Measurements from ENCODE around the gene ACTR3.
"Not testable (repeated sequence)": the region's sequence is repeated elsewhere in the genome, so short reads cannot be mapped to it uniquely, and the experiment has no call there.

The ACTR3 gene

GRCh38 chr2:113906647-113907046 is 16.8 kb downstream of the ACTR3 start:
- DNase-seq (ENCODE audit: low spot score) = no peak

DNA sequence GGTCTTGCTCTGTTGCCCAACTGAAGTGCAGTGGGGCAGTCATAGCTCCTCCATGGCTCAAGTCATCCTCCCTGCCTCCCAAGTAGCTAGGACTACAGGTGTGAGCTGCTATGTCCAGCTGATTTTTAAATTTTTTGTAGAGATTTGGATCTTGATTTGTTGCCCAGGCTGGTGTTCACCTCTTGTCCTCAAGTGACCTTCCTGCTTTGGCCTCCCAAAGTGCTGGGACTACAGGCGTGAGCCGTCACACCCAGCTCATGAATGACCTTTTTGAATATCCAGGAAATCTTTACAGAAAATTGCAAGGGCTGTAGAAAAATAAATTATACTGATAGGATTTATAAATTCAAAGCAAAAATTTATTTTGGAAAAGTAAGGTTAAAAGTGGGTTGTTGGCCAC is 17.4 kb downstream of the ACTR3 start:
- DNase-seq (ENCODE audit: low spot score) = no peak

DNA sequence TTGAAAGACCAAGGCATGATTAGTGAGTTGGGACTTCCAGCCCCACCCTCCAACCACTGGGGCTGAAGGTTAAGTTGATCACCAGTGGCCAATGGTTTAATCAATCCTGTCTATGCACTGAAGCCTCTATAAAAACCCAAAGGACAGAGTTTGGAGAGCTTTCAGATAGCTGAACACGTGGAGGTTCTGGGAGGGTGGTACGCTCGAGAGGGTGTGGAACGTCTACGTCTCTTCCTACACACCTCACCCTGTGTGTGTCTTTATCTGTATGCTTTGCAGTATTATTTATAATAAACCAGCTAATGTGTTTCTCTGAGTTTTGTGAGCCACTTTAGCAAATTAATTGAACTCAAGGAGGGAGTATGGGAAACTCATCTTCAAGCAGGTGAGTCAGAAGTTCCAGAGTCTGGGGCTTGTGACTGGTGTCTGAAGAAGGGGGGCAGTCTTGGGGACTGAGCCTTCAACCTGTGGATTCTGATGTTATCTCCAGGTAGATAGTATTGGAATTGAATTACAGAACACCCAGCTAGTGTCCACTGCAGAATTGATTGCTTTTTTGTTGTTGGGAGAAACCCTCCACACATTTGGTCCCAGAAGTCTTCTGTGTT is 20.3 kb downstream of the ACTR3 start:
- DNase-seq (ENCODE audit: low spot score) = no peak

DNA sequence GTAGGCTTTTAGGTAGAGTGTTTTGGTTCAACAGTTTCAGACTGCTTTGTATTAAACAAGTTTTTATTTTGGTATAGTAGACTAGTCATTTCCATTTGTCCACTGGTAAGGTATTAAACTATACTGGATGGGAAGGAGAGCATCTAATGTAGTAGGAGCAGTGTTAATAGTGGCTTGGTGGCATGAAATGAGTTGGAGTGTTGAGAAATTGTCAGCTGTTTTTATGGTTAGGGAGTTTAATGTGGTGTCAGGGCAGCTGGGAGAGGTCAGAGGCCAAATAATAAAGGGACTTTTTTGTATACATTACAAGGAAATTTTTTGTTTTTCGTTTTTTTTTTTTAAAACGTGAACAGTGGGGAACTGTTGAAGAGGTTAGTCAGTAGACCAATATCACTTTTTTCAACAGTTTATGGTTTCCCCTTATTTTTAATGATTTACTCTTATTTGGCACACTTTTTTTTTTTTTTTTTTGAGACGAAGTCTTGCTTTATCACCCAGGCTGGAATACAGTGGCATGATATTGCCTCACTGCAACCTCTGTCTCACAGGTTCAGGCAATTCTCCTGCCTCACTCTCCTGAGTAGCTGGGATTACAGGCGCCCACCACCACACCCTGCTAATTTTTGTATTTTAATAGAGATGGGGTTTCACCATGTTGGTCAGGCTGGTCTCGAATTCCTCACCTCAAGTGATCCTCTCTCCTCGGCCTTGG is 21.2 kb downstream of the ACTR3 start:
- DNase-seq (ENCODE audit: low spot score) = no peak

GRCh38 chr2:113915082-113915819 is 25.4 kb downstream of the ACTR3 start:
- no peak for DNase-seq (ENCODE audit: low spot score)

GRCh38 chr2:113918229-113918628 is 28.3 kb downstream of the ACTR3 start:
- no peak for DNase-seq (ENCODE audit: low spot score)

GRCh38 chr2:113920996-113921395 is 31.1 kb downstream of the ACTR3 start:
- no peak for DNase-seq (ENCODE audit: low spot score)

DNA sequence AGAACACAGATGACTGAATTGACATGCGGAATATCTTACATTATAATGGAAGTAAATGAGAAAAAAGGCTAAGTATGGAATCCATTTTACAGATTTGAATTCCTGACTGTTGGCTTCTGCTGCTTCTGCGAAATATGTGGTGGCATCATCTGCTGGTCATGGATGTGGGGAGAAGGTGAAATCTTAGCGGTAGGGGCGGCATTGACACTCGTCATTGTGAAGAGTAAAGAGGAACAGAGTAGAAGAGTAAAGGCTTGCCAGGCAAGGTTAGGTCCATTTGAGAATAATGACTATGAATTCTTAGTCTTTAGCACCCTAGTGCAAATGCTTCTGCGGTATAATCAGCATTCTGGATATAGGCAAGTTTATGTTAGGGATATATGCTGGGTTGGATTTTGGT is 32.4 kb downstream of the ACTR3 start:
- no peak for DNase-seq (ENCODE audit: low spot score)

DNA sequence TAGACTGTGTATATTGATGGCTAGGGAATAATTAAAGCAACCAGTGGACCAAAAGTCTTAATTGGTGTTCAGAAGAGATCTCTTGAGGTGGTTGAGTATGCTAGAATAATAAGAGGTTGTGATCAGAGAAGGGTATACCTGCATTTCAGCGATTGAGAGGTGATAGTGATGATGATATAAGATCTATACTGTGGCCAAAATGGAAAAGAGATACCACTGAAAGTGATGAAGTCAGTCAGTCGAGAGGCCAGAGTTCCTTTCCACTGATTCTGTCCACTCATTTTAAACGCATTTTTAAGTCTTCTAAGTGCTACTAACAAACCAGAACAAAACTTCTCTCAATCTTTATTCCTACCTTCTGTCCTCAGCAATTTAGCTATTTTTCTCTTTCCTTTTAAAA is 32.9 kb downstream of the ACTR3 start:
- DNase-seq (ENCODE audit: low spot score) = no peak

DNA sequence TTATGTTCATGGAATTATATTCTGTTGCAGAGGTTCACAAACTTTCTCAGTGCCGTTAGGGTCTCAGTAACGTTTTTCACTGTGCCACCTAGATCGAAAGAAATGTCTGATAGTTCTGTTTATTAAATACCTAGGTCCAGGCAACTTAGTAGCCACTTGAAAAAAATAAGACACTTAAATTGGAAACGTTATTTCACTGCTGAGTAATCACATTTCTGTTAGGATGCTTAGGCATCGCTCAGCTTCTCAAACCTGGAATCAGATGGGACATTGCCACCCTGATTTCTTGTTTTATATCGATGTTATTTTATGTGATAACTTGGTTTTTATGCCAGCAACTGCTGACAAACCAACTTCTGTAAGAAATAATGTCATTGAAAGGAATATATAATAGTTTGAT is 36.0 kb downstream of the ACTR3 start:
- DNase-seq (ENCODE audit: low spot score) = no peak

DNA sequence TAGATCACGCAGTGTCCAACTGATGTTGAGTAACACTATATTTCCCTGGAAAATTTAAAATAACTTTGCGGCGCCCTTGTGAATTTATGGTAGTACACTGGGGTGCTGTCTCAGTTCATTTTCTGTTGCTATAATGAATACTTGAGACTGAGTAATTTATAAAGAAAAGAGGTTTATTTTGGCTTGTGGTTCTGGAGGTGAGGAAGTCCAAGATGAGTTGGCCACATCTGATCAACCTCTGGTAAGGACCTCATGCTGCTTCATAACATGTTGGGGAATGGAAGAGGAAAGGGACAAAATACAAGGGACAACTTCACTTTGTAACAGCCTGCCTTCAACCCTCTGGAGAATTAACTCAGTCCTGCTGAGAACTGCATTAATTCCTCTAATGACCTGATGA is 36.4 kb downstream of the ACTR3 start:
- DNase-seq (ENCODE audit: low spot score) = no peak

GRCh38 chr2:113930448-113930847 is 40.6 kb downstream of the ACTR3 start:
- DNase-seq (ENCODE audit: low spot score) = no peak

GRCh38 chr2:113937501-113937900 is 47.6 kb downstream of the ACTR3 start:
- DNase-seq (ENCODE audit: low spot score) = no peak

GRCh38 chr2:113940891-113941290 is 51.0 kb downstream of the ACTR3 start:
- DNase-seq (ENCODE audit: low spot score) = no peak

- not testable (repeated sequence) for DNase-seq (ENCODE audit: low spot score)
These were observed 55.9 kb downstream of the ACTR3 start for GRCh38 chr2:113945784-113946183.

- DNase-seq (ENCODE audit: low spot score) = not testable (repeated sequence)
These were observed 61.0 kb downstream of the ACTR3 start for GRCh38 chr2:113950906-113951305.

- DNase-seq (ENCODE audit: low spot score) = no peak
These were observed 71.1 kb downstream of the ACTR3 start for GRCh38 chr2:113961000-113961399.

DNA sequence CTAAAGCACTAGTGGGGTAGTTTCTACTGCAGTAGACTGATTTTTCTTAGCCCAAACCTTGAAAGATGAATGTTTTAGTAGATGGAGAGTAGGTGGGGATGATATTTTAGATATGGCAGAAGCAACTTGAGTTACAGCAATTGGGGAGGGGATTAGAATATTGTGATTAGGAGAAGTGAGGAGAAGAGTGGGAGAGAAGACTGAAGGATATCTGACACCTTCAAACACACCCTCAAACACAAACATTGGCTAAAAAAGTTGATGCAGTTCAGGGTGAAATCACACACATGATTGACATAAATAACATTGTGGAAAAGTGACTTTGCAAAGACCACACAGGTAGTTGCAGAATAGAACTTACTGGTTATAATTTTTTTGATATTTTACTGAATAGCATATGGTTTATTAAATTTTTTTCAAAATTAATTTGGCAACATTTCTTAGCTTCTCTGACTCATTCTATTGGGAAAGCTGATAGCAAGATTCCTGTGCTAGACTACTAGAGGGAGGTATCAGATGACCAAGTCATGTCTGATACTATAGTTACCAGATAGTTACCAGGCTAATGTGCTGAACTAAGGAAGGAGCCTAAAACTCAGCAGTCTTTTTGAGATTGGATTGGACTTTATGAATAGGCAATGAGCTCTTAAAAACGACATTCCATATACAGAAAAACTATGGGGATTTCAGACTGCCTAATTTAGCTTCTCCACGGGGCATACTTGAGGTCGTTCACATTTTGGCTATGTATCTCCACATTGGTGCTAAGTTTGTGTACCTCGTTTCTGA is 73.0 kb downstream of the ACTR3 start:
- DNase-seq (ENCODE audit: low spot score) = no peak

GRCh38 chr2:113963965-113964364 is 74.1 kb downstream of the ACTR3 start:
- no peak for DNase-seq (ENCODE audit: low spot score)

- DNase-seq (ENCODE audit: low spot score) = no peak
These were observed 74.5 kb downstream of the ACTR3 start for GRCh38 chr2:113964436-113964835.

- no peak for DNase-seq (ENCODE audit: low spot score)
These were observed 75.3 kb downstream of the ACTR3 start for GRCh38 chr2:113965228-113965627.

DNA sequence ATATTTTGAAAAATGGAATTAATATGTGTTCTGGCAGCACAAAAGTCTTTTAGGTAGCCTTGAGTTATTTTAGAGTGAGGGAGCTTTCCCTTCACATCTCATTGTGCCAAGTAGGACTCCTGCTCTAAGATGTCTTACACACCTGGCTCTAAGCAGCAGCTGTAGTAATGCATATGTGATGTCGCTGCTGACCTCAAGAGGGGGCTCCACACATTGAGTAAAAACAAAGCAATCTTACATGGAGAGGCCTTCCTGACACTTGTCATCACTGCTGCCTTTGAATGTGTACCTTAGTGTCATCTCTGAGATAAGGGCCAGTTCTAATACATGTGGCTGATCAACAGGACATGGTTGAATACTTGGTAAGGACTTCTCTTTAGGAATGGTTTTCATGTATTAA is 75.8 kb downstream of the ACTR3 start:
- DNase-seq (ENCODE audit: low spot score) = no peak

DNA sequence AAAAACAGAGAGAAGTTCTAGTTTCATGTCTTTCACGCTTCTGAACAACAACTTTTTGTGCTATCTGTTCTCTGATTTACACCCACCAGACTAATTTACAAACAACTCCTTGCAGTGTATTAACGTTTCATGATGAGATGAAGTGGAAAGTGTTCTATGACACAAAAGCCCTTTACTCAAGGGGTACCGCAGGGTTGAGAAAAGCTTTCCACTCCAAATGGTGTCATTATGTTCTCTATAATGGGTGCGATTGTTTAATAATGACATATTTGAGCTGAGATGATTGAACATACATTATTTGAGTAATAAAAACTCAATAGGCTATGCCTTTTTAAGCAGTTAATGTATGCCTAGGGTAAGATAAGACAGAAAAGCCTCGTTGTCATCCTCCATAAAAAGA is 76.3 kb downstream of the ACTR3 start:
- no peak for DNase-seq (ENCODE audit: low spot score)
